WTC11 (cell line): ENCODE results near the gene DUSP15.

Source experiments
- ESRRA ChIP-seq: sonication (generic); formaldehyde crosslinking; IDR thresholded peaks from 2 replicates; pipeline ENCODE4 v1.8.1; 2022; ENCODE audit warnings: mild to moderate bottlenecking, missing genetic modification reagents, borderline replicate concordance
- FOXK1 ChIP-seq: sonication (generic); formaldehyde crosslinking; IDR thresholded peaks from 2 replicates; pipeline ENCODE4 v1.8.0; 2022; ENCODE audit warnings: mild to moderate bottlenecking, moderate library complexity, missing genetic modification reagents
- MXD4 ChIP-seq: fragments of 250-450 bp; sonication (Bioruptor Pico); IDR thresholded peaks from 2 replicates; pipeline ENCODE4 v1.8.0; 2021; ENCODE audit warnings: mild to moderate bottlenecking, moderate library complexity, borderline replicate concordance
- NFYB ChIP-seq: sonication (generic); formaldehyde crosslinking; conservative IDR thresholded peaks from 2 replicates; pipeline ENCODE4 v1.8.0; 2022; ENCODE audit warnings: low read depth, missing genetic modification reagents
- NR3C1 ChIP-seq: sonication (generic); formaldehyde crosslinking; conservative IDR thresholded peaks from 2 replicates; pipeline ENCODE4 v1.8.1; 2023; ENCODE audit warnings: low read depth, mild to moderate bottlenecking, missing genetic modification reagents
- SP1 ChIP-seq: sonication (generic); formaldehyde crosslinking; conservative IDR thresholded peaks from 2 replicates; pipeline ENCODE4 v1.8.1; 2022; ENCODE audit warnings: missing genetic modification reagents
- ZNF219 ChIP-seq: sonication (generic); formaldehyde crosslinking; IDR thresholded peaks from 2 replicates; pipeline ENCODE4 v1.8.0; 2023; ENCODE audit warnings: missing genetic modification reagents, mild to moderate bottlenecking, borderline replicate concordance
- ZNF671 ChIP-seq: fragments of 250-450 bp; sonication (Bioruptor Pico); IDR thresholded peaks from 2 replicates; pipeline ENCODE4 v1.8.0; 2021; ENCODE audit warnings: mild to moderate bottlenecking
- TF ChIP-seq, protein P1 (sequence below): fragments of 200-600 bp; IDR thresholded peaks from 2 replicates; pipeline ENCODE4 v1.8.0; 2022; ENCODE audit warnings: antibody characterized with exemption
- TF ChIP-seq, protein P2 (sequence below): sonication (generic); formaldehyde crosslinking; IDR thresholded peaks from 2 replicates; pipeline ENCODE4 v1.8.0; 2022; ENCODE audit warnings: missing genetic modification reagents
- TF ChIP-seq, protein P3 (sequence below): sonication (generic); formaldehyde crosslinking; IDR thresholded peaks from 2 replicates; pipeline ENCODE4 v1.8.1; 2023; ENCODE audit warnings: mild to moderate bottlenecking, missing genetic modification reagents
- TF ChIP-seq, protein P4 (sequence below): sonication (generic); formaldehyde crosslinking; IDR thresholded peaks from 2 replicates; pipeline ENCODE4 v1.8.0; 2022; ENCODE audit warnings: mild to moderate bottlenecking, missing genetic modification reagents

DNA sequence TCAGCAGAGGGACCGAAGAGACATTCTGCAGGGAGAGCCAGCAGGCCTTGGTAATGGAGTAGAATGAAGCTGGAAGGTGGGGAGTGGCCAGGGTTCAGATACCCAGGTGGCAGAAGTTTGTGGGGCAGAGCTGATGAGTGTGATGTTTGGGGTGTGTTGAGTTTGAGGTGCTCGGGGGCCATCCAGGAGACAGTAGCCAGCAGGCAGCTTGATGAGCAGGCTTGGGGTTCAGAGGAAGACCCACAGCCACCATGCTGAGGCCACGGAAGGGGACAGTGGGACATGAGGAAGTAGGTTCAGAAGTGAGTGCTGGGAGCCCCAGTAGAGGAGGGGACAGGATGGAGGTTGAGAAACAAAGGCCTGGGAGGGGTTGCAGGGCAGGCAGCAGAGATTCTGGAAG is 13.8 kb downstream of the DUSP15 start:
- TF ChIP-seq, protein P1, sequence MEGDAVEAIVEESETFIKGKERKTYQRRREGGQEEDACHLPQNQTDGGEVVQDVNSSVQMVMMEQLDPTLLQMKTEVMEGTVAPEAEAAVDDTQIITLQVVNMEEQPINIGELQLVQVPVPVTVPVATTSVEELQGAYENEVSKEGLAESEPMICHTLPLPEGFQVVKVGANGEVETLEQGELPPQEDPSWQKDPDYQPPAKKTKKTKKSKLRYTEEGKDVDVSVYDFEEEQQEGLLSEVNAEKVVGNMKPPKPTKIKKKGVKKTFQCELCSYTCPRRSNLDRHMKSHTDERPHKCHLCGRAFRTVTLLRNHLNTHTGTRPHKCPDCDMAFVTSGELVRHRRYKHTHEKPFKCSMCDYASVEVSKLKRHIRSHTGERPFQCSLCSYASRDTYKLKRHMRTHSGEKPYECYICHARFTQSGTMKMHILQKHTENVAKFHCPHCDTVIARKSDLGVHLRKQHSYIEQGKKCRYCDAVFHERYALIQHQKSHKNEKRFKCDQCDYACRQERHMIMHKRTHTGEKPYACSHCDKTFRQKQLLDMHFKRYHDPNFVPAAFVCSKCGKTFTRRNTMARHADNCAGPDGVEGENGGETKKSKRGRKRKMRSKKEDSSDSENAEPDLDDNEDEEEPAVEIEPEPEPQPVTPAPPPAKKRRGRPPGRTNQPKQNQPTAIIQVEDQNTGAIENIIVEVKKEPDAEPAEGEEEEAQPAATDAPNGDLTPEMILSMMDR = no peak
- TF ChIP-seq ZNF219 (CRISPR knock-in tag) = no peak
- no peak for TF ChIP-seq SP1 (CRISPR knock-in tag)
- TF ChIP-seq, protein P2, sequence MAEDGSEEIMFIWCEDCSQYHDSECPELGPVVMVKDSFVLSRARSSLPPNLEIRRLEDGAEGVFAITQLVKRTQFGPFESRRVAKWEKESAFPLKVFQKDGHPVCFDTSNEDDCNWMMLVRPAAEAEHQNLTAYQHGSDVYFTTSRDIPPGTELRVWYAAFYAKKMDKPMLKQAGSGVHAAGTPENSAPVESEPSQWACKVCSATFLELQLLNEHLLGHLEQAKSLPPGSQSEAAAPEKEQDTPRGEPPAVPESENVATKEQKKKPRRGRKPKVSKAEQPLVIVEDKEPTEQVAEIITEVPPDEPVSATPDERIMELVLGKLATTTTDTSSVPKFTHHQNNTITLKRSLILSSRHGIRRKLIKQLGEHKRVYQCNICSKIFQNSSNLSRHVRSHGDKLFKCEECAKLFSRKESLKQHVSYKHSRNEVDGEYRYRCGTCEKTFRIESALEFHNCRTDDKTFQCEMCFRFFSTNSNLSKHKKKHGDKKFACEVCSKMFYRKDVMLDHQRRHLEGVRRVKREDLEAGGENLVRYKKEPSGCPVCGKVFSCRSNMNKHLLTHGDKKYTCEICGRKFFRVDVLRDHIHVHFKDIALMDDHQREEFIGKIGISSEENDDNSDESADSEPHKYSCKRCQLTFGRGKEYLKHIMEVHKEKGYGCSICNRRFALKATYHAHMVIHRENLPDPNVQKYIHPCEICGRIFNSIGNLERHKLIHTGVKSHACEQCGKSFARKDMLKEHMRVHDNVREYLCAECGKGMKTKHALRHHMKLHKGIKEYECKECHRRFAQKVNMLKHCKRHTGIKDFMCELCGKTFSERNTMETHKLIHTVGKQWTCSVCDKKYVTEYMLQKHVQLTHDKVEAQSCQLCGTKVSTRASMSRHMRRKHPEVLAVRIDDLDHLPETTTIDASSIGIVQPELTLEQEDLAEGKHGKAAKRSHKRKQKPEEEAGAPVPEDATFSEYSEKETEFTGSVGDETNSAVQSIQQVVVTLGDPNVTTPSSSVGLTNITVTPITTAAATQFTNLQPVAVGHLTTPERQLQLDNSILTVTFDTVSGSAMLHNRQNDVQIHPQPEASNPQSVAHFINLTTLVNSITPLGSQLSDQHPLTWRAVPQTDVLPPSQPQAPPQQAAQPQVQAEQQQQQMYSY (CRISPR knock-in tag) = no peak
- TF ChIP-seq, protein P3, sequence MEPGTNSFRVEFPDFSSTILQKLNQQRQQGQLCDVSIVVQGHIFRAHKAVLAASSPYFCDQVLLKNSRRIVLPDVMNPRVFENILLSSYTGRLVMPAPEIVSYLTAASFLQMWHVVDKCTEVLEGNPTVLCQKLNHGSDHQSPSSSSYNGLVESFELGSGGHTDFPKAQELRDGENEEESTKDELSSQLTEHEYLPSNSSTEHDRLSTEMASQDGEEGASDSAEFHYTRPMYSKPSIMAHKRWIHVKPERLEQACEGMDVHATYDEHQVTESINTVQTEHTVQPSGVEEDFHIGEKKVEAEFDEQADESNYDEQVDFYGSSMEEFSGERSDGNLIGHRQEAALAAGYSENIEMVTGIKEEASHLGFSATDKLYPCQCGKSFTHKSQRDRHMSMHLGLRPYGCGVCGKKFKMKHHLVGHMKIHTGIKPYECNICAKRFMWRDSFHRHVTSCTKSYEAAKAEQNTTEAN (CRISPR knock-in tag) = no peak
- TF ChIP-seq ZNF671 = no peak
- TF ChIP-seq, protein P4, sequence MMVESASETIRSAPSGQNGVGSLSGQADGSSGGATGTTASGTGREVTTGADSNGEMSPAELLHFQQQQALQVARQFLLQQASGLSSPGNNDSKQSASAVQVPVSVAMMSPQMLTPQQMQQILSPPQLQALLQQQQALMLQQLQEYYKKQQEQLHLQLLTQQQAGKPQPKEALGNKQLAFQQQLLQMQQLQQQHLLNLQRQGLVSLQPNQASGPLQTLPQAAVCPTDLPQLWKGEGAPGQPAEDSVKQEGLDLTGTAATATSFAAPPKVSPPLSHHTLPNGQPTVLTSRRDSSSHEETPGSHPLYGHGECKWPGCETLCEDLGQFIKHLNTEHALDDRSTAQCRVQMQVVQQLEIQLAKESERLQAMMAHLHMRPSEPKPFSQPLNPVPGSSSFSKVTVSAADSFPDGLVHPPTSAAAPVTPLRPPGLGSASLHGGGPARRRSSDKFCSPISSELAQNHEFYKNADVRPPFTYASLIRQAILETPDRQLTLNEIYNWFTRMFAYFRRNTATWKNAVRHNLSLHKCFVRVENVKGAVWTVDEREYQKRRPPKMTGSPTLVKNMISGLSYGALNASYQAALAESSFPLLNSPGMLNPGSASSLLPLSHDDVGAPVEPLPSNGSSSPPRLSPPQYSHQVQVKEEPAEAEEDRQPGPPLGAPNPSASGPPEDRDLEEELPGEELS (CRISPR knock-in tag) = no peak
- no peak for TF ChIP-seq NFYB (CRISPR knock-in tag)
- TF ChIP-seq NR3C1 (CRISPR knock-in tag) = no peak
- TF ChIP-seq ESRRA (CRISPR knock-in tag) = no peak
- TF ChIP-seq MXD4 (CRISPR knock-in tag) = no peak
- no peak for TF ChIP-seq FOXK1 (CRISPR knock-in tag)
